NB4 (cell line): ENCODE measurements around the gene BANP.

Experiments
- DNase-seq: peaks from one replicate; pipeline ENCODE4 v3.0.0; 2010; ENCODE audit warnings: low read depth
- H3K4me3 ChIP-seq: one replicate; pipeline ENCODE4 v1.5.1; 2011; ENCODE audit warnings: mild to moderate bottlenecking, low read depth, low read length, moderate library complexity
- CTCF ChIP-seq: IDR thresholded peaks from one replicate; pipeline ENCODE4 v1.5.1; 2012; ENCODE audit warnings: low read depth, low read length
- MAX ChIP-seq: IDR thresholded peaks from 2 replicates; pipeline ENCODE4 v1.6.1; 2011; ENCODE audit warnings: low read depth, low read length
- MYC ChIP-seq: IDR thresholded peaks from 2 replicates; pipeline ENCODE4 v1.6.1; 2011; ENCODE audit warnings: low read depth, low read length
- POLR2A ChIP-seq: IDR thresholded peaks from 2 replicates; pipeline ENCODE4 v1.6.1; 2011; ENCODE audit warnings: mild to moderate bottlenecking; ENCODE audit not compliant: insufficient read length; ENCODE audit errors: extremely low read depth

The BANP gene

GRCh38 chr16:87966064-87966645, 14.9 kb downstream of the BANP start:
- no peak for TF ChIP-seq MAX
- TF ChIP-seq CTCF = no peak
- no peak for TF ChIP-seq MYC
- TF ChIP-seq POLR2A = no peak
- H3K4me3 ChIP-seq = no peak overlapping the region
- DNase-seq = no peak

- DNase-seq = no peak
- TF ChIP-seq CTCF (no peak), MAX (no peak), POLR2A (no peak), MYC (no peak)
- no peak overlapping the region for H3K4me3 ChIP-seq
These were observed 15.5 kb downstream of the BANP start for GRCh38 chr16:87966685-87967185.

- no peak overlapping the region for H3K4me3 ChIP-seq
- DNase-seq = no peak
- TF ChIP-seq CTCF = no peak
- TF ChIP-seq MAX = no peak
- TF ChIP-seq POLR2A = no peak
- no peak for TF ChIP-seq MYC
These were observed 17.3 kb downstream of the BANP start for GRCh38 chr16:87968541-87968940.

GRCh38 chr16:87970186-87970585, 19.0 kb downstream of the BANP start:
- no peak overlapping the region for H3K4me3 ChIP-seq
- no peak for DNase-seq
- no peak for TF ChIP-seq MAX
- TF ChIP-seq CTCF = no peak
- TF ChIP-seq MYC = no peak
- no peak for TF ChIP-seq POLR2A

GRCh38 chr16:87971933-87972332, 20.7 kb downstream of the BANP start:
- no peak for DNase-seq
- no peak for TF ChIP-seq POLR2A
- no peak for TF ChIP-seq MYC
- TF ChIP-seq CTCF = no peak
- TF ChIP-seq MAX = no peak
- no peak overlapping the region for H3K4me3 ChIP-seq
